ENCODE results near the gene PSD2. TPM values are rescaled to one million over a fixed set of nuclear protein-coding genes. Genes with fewer than 3 reads are reported as not detected.

Gene PSD2
- total and polyA plus RNA-seq, 2 experiments from 2014 or later = 0.08 to 0.10 TPM

Small RNA genes within 50 kb of the gene (small RNA-seq; reads per million reads assigned to genes)
- not detected for gene AC008667.4 (ENCODE audit: low replicate concordance)

Other genes starting within 250 kb of the PSD2 start
- gene UBE2D2, start 234.5 kb upstream of the PSD2 start, total RNA-seq (2014; rRNA removed; shearing (Covaris generic)) = 101 and 120 TPM in 2 replicates
- 166 and 172 TPM in 2 replicates for gene UBE2D2, start 234.5 kb upstream of the PSD2 start, polyA plus RNA-seq (2016; fragmentation: Nextera tagmentation; extraction: Ambion mirVana)
- 97.9 and 111 TPM in 2 replicates for gene CXXC5, start 147.5 kb upstream of the PSD2 start, total RNA-seq (2014; rRNA removed; shearing (Covaris generic))
- gene CXXC5, start 147.5 kb upstream of the PSD2 start, polyA plus RNA-seq (2016; fragmentation: Nextera tagmentation; extraction: Ambion mirVana) = 63.3 and 65.0 TPM in 2 replicates
- 0.70 and 1.3 TPM in 2 replicates for gene NRG2, start 247.5 kb downstream of the PSD2 start, total RNA-seq (2014; rRNA removed; shearing (Covaris generic))
- 0.28 and 0.37 TPM in 2 replicates for gene NRG2, start 247.5 kb downstream of the PSD2 start, polyA plus RNA-seq (2016; fragmentation: Nextera tagmentation; extraction: Ambion mirVana)